Spinal cord (tissue), 10 donors: ENCODE results near the gene RBM10. TPM values are rescaled to one million over a fixed set of nuclear protein-coding genes. Genes with fewer than 3 reads are reported as not detected.

Experiments used
- DNase-seq, 6 donors: peaks; one replicate each; pipeline versions ENCODE4 v3.0.0 to v3.0.0-alpha.2; 2013 to 2015; ENCODE audit warnings: low spot score in 6 of 6, low read depth in 4 of 6
- H3K27ac ChIP-seq: one replicate; pipeline ENCODE4 v1.5.1; 2013; ENCODE audit warnings: low read depth, low read length, control low read depth
- H3K27me3 ChIP-seq: one replicate; pipeline ENCODE4 v1.6.1; 2013; ENCODE audit warnings: low read length; ENCODE audit not compliant: control insufficient read depth, insufficient read depth
- H3K36me3 ChIP-seq: one replicate; pipeline ENCODE4 v1.6.1; 2013; ENCODE audit warnings: low read length; ENCODE audit not compliant: control insufficient read depth, insufficient read depth
- H3K4me1 ChIP-seq: one replicate; pipeline ENCODE4 v1.6.1; 2013; ENCODE audit warnings: low read length; ENCODE audit not compliant: control insufficient read depth, insufficient read depth
- H3K4me3 ChIP-seq: one replicate; pipeline ENCODE4 v1.5.1; 2013; ENCODE audit warnings: low read depth, low read length, control low read depth
- H3K9me3 ChIP-seq: one replicate; pipeline ENCODE4 v1.6.1; 2013; ENCODE audit warnings: low read length; ENCODE audit not compliant: control insufficient read depth, insufficient read depth
- WGBS: methylation state at CpG from one replicate; pipeline ENCODE4 v1.1.5; 2013; ENCODE audit warnings: missing lambda C conversion rate; ENCODE audit not compliant: insufficient coverage; 5-methylcytosine and 5-hydroxymethylcytosine counted together
- polyA plus RNA-seq, 2 donors: library from polyadenylated mRNA; unstranded; fragments of 120-200 nt; gene quantifications; one replicate each; pipeline ENCODE4 v1.2.1, GENCODE V29; 2013; ENCODE audit not compliant: insufficient read length in 2 of 2
- total RNA-seq, 2 donors: library from RNA; depleted of rRNA in 1 of 2; stranded (reverse); fragments of 120-200 nt in 1 of 2; fragments of >200 nt in 1 of 2; gene quantifications; one replicate each; pipeline versions ENCODE4 v1.2.3 to v1.2.4, GENCODE V29; 2013 to 2014
- donor health status: healthy.

The RBM10 gene
- total and polyA plus RNA-seq, 4 donors: 24.3 to 63.7 (median 49.5) TPM

DNA sequence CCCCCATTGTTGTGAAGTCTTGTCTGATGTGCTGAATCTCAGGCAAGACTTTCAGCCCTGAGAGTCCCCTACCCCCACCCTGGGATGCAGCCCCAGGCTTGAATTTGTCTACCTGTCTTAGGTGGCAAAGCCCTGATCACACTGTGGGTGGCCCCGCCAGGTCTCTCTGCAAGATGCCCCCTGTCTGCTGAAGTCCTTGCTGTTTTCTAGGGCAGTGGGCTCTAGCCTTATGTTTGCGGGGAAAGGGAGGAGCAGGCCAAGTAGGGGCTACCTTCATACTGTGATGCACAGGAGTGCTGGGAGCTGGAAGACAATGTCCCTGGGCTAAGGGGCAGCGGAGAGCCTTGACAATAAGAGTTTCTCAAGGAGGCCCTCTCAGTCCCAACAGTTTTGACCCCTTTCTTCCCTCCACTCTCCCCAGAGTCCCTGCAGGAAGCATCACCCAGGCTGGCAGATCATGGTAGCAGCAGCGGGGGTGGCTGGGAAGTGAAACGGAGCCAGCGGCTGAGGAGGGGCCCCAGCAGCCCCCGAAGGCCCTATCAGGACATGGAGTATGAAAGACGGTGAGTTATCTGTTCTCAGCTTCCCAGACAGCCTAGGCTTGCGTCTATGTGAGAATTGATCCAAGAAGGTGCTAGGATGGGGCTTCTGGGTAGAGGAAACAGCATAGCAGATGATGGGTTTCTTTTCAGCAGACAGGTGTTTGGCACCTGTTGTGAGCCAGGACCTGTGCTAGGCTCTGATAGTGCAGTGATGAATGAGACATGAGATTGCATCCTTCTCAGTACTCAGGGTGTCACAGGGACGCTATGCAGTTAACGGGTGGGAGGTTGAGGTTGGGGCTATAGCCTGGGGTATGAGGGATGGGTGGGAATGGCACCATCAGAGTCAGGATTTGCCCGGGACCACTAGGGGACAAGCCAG, 2.2 kb downstream of the RBM10 start:
- Histone ChIP-seq H3K27me3 (peaks cover 14% of the 10 kb centered on the region), H3K4me3 (no peak overlapping the region), H3K27ac (no peak overlapping the region), H3K9me3 (no peaks in the 10 kb centered on the region), H3K4me1 (peaks cover 15% of the 10 kb centered on the region), H3K36me3 (no peaks in the 10 kb centered on the region)
- 66% methylated on average over 11 of the region's 12 CpGs for WGBS
- DNase-seq: no peak

DNA sequence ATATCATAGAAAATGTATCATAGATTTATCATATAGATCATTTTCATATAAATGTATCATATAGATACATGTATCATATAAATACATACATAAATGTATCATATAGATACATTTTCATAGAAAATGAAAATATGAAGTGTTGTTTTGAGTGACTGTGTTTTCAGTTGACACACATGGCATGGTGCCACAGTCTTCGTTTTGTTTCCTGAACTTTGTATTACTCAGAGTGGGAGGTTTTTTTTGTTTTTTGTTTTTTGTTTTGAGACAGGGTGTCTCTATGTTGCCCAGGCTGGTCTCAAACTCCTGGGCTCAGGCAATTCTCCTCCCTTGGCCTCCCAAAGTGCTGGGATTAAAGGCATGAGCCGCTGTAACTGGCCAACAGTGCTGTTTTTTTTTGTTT, 3.9 kb downstream of the RBM10 start:
- peaks cover 14% of the 10 kb centered on the region for H3K27me3 ChIP-seq
- H3K36me3 ChIP-seq: no peaks in the 10 kb centered on the region
- peaks cover 15% of the 10 kb centered on the region for H3K4me1 ChIP-seq
- WGBS: 47% methylated on average over 2 of the region's 2 CpGs
- H3K9me3 ChIP-seq: no peaks in the 10 kb centered on the region
- DNase-seq: no peak
- H3K4me3 ChIP-seq: no peak overlapping the region
- no peak overlapping the region for H3K27ac ChIP-seq

DNA sequence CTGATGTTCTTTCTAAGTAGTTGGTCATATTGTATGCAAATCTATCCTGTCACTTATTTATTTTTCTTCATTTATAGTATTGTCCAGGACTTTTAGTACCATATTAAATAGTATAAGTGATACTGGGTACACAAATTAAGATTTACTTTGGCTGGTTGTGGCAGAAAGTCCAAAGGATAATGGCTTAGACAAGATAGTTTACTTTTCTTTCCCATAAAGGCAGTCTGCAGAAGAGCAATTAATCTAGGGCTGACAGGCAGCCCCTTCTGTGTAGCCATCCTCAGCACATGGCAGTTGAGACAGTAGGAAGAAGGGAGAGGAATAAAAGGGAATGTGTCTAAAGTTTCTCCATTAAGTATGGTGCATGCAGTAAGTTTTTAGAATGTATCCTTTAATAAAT, 6.4 kb downstream of the RBM10 start:
- Histone ChIP-seq H3K9me3 (no peaks in the 10 kb centered on the region), H3K27me3 (peaks cover 12% of the 10 kb centered on the region), H3K4me1 (peaks cover 10% of the 10 kb centered on the region), H3K36me3 (peaks cover 3% of the 10 kb centered on the region), H3K27ac (no peak overlapping the region), H3K4me3 (no peak overlapping the region)
- no peak for DNase-seq

DNA sequence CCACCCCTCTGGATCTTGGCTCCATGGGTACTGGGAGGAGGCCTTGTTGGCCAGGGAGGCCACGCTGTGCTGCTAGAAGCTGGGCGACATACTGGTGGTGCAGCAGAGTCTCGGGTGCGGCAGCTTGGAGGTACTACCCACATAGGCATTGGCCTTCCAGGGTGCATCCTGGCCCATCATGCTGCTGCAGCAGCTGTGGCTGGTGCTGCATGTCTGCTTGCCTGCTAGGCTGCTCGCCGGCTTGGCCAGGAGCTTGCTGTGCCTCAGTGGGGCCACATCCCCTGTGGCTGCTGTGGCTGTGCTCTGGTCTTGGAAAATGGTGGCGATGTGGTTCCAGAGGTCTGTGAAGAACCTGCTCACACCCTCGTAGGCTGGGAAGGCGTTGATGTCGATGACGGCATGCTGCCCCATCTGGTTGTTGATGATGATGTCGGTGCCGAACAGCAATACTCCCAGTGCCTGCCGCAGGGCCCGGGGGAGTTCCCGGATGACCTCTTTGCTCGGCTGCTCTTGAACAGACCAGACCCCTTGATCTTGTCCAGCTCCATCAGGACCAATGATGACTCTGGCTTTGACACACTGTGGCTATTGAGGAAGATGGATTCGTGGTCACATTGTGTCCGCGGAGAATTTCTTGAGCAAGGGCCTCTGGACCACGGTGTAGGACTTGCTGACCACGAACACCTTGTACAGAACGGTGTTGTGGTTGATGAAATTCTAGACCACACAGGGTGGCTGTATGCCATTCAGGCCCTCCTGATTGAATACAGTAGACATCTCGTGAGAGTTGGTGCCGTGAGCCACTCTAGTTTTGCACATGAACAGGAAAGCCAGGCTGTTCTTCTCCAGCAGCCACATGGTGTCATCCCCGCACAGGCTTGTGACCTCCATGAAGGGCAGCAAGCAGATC, 11.8 kb downstream of the RBM10 start:
- Histone ChIP-seq H3K9me3 (peaks cover 5% of the 10 kb centered on the region), H3K36me3 (peaks cover 25% of the 10 kb centered on the region), H3K27ac (no peak overlapping the region), H3K4me1 (no peaks in the 10 kb centered on the region), H3K4me3 (no peak overlapping the region), H3K27me3 (peaks cover 2% of the 10 kb centered on the region)
- 93% methylated on average over 26 of the region's 26 CpGs for WGBS
- DNase-seq: no peak

DNA sequence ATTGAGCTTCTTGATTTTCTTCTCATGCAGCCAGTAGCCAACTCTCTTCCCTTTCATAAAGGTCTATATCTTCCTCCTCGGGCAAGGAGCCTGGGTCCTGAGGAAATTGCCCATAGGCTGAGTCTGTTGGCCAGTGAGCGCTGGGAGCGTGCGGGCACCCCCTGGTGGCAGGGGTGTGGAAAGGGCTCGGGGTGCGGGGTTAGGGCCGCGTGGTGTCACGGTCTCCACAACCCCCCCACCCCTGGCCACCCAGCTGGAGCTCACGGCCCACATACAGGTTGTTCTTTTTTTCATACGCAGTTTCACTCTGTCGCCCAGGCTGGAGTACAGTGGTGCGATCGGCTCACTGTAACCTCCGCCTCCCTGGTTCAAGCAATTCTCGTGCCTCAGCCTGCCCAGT, 13.1 kb downstream of the RBM10 start:
- peaks cover 2% of the 10 kb centered on the region for H3K27me3 ChIP-seq
- DNase-seq: no peak
- H3K4me3 ChIP-seq: no peak overlapping the region
- no peaks in the 10 kb centered on the region for H3K4me1 ChIP-seq
- no peak overlapping the region for H3K27ac ChIP-seq
- H3K36me3 ChIP-seq: peaks cover 25% of the 10 kb centered on the region
- H3K9me3 ChIP-seq: peaks cover 5% of the 10 kb centered on the region
- 93% methylated on average over 15 of the region's 16 CpGs for WGBS

DNA sequence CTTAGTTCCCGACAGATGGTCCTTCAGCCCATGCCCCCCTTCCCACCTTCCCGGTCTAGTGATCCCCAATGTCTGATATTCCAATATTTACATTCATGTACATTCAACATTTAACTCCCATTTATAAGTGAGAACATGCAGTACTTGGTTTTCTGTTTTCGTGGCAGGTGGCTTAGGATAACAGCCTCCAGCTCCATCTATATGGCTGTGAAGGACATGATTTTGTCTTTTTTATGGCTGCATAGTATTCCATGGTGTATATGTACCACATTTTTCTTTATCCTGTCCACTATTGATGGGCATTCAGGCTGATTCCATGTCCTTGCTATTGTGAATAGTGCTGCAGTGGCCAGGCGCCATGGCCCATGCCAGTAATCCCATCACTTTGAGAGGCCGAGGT, 13.8 kb downstream of the RBM10 start:
- H3K4me3 ChIP-seq: no peak overlapping the region
- 100% methylated on average over 1 of the region's 5 CpGs for WGBS
- peaks cover under 1% of the 10 kb centered on the region for H3K27me3 ChIP-seq
- DNase-seq: no peak
- H3K36me3 ChIP-seq: peaks cover 25% of the 10 kb centered on the region
- H3K27ac ChIP-seq: no peak overlapping the region
- H3K4me1 ChIP-seq: no peaks in the 10 kb centered on the region
- peaks cover 5% of the 10 kb centered on the region for H3K9me3 ChIP-seq

DNA sequence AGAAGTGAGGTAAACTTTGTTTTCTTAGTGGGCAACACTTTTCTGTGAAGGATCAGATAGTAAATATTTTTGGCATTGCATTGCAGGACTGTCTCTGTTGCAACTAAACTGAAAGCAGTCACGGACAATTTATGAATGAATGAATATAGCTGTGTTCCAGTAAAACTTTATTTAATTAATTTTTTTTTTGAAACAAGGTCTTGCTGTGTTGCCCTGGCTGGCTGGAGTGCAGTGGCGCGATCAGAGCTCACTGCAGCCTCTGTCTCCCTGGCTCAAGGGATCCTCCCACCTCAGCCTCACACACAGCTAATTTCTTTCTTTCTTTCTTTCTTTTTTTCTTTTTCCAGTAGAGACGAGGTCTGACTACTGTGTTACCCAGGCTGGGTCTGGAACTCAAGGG, 15.8 kb downstream of the RBM10 start:
- no peaks in the 10 kb centered on the region for H3K4me1 ChIP-seq
- WGBS: 58% methylated on average over 2 of the region's 4 CpGs
- no peak for DNase-seq

DNA sequence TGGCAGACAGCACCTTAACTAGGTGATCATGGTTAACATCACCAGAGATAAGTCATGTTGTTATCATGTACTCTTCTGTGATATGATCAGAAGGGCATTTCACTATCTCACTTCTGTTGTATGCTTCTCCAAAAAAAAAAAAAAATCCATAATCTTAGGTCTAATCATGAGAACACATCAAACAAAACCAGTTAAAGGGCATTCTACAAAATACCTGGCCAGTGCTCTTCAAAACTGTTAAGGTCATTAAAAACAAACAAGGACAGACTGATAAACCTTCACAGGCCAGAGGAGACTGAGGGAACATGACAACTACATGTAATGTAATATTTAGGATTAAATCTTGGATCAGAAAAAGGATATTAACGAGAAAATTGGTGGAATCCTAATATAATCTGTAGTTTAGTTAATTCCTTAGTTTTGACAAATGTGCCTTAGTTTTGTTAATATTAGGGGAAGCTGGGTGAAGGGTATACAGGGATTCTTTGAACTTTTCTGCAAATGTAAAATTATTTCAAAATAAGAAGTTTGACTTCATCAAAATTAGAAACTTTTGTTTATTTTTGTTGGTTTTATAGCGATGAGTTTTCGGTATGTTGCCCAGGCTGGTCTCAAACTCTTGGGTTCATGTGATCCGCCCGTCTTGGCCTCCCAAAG, 18.0 kb downstream of the RBM10 start:
- H3K4me1 ChIP-seq: no peaks in the 10 kb centered on the region
- H3K27me3 ChIP-seq: no peaks in the 10 kb centered on the region
- H3K36me3 ChIP-seq: peaks cover 9% of the 10 kb centered on the region
- H3K4me3 ChIP-seq: no peak overlapping the region
- WGBS: 90% methylated on average over 3 of the region's 5 CpGs
- no peak for DNase-seq
- no peak overlapping the region for H3K27ac ChIP-seq
- H3K9me3 ChIP-seq: peaks cover 5% of the 10 kb centered on the region

More for the DNA sequence above, 15.8 kb downstream of the RBM10 start:
- Histone ChIP-seq H3K27ac (no peak overlapping the region), H3K4me3 (no peak overlapping the region), H3K27me3 (no peaks in the 10 kb centered on the region), H3K9me3 (peaks cover 5% of the 10 kb centered on the region), H3K36me3 (peaks cover 25% of the 10 kb centered on the region)

DNA sequence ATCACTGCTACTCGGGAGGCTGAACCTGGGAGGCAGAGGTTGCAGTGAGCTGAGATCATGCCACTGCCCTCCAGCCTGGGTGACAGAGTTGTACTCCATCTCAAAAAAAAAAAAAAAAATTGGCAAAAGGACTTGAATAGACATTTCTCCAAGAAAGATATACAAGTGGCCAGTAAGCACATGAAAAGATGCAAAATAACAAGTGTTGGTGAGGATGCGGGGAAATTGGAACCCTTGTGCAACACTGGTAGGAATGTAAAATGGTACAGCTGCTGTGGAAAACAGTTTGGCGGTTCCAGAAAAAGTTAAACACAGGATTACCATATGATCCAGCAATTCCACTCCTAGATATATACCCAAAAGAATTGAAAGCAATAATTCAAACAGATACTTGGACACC, 19.4 kb downstream of the RBM10 start:
- no peak for DNase-seq
- Histone ChIP-seq H3K27ac (no peak overlapping the region), H3K4me1 (no peaks in the 10 kb centered on the region), H3K9me3 (no peaks in the 10 kb centered on the region), H3K27me3 (peaks cover 3% of the 10 kb centered on the region), H3K4me3 (no peak overlapping the region), H3K36me3 (peaks cover 12% of the 10 kb centered on the region)
- WGBS: no CpG with 5 or more reads among the region's 3 CpGs
